ENCODE data around the gene SIVA1. TPM values are rescaled to one million over a fixed set of nuclear protein-coding genes. Genes with fewer than 3 reads are reported as not detected.
A peak's percentile ranks its signal among the peaks of the same experiment; 100 is the strongest.

SIVA1 gene
- total RNA-seq, 1 donor from 2014 or later, result 30.5 TPM

DNA sequence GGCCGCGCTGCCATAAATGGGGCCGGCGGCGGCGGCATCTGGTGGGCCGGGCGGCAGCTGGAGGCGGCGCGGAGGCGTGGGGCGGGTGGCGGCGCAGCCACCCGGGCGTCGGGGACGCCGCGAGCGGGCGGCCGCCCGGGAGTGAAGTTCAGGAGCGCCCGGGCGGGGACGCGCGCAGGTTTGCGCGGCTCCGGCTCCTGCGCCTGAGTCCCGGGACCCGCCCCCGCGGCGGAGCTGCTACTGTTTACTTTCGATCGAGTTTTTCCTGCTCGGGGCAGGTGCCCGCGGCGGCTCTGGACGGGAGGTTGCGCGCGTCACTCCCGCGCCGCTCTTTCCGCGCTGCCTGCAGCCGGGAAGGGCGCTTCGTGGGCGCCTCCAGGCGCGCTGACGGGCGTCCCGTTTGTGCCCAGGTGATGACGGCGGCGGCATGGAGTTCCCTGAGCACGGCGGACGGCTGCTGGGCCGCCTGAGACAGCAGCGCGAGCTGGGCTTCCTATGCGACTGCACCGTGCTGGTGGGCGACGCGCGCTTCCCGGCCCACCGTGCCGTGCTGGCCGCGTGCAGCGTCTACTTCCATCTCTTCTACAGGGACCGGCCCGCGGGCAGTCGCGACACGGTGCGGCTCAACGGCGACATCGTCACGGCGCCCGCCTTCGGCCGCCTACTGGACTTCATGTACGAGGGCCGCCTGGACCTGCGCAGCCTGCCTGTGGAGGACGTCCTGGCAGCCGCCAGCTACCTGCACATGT is 48.0 kb downstream of the SIVA1 start, which contains the start of gene ZBTB42:
Gene ZBTB42, plus strand, starts transcription at position 331 of the 749 bp plus-strand sequence. Its CDS starts 97 bp downstream, at position 428.
- no peaks in the 10 kb centered on the region for H3K36me3 Mint-ChIP-seq (ENCODE audit: unreplicated experiment)
- peaks cover 30% of the 10 kb centered on the region for H3K4me1 Mint-ChIP-seq (ENCODE audit: low read depth, unreplicated experiment)
- H3K9me3 Mint-ChIP-seq (ENCODE audit: unreplicated experiment), result peaks cover 9% of the 10 kb centered on the region
- H3K4me3 Mint-ChIP-seq (ENCODE audit: unreplicated experiment), result peak within 1 kb of the TSS; percentile 87
- H3K27me3 Mint-ChIP-seq (ENCODE audit: unreplicated experiment), result peaks cover 18% of the 10 kb centered on the region
- peak; percentile 56 for DNase-seq
- TF ChIP-seq, protein P1, sequence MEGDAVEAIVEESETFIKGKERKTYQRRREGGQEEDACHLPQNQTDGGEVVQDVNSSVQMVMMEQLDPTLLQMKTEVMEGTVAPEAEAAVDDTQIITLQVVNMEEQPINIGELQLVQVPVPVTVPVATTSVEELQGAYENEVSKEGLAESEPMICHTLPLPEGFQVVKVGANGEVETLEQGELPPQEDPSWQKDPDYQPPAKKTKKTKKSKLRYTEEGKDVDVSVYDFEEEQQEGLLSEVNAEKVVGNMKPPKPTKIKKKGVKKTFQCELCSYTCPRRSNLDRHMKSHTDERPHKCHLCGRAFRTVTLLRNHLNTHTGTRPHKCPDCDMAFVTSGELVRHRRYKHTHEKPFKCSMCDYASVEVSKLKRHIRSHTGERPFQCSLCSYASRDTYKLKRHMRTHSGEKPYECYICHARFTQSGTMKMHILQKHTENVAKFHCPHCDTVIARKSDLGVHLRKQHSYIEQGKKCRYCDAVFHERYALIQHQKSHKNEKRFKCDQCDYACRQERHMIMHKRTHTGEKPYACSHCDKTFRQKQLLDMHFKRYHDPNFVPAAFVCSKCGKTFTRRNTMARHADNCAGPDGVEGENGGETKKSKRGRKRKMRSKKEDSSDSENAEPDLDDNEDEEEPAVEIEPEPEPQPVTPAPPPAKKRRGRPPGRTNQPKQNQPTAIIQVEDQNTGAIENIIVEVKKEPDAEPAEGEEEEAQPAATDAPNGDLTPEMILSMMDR (IDR thresholded peaks at IDR 0.05; ENCODE audit: partially characterized antibody, unreplicated experiment), result no peak
- H3K27ac Mint-ChIP-seq (ENCODE audit: unreplicated experiment), result peak within 1 kb of the TSS; percentile 59

DNA sequence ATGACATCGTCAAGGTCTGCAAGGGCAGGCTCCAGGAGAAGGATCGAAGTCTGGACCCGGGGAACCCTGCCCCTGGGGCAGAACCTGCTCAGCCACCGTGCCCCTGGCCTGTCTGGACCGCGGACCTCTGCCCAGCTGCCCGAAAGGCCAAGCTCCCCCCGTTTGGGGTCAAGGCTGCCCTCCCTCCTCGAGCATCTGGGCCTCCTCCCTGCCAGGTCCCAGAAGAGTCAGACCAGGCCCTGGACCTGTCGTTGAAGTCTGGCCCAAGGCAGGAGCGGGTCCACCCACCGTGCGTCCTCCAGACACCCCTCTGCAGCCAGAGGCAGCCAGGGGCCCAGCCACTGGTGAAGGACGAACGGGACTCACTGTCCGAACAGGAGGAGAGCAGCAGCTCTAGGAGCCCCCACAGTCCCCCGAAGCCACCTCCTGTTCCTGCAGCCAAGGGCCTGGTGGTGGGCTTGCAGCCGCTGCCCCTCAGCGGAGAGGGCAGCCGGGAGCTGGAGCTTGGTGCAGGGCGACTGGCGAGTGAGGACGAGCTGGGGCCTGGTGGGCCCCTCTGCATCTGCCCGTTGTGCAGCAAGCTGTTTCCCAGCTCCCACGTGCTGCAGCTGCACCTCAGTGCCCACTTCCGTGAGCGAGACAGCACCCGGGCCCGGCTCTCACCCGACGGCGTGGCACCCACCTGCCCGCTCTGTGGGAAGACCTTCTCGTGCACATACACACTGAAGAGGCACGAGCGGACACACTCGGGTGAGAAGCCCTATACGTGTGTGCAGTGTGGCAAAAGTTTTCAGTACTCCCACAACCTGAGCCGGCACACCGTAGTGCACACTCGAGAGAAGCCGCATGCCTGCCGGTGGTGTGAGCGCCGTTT is 48.8 kb downstream of the SIVA1 start:
- H3K4me3 Mint-ChIP-seq (ENCODE audit: unreplicated experiment), result peak overlapping the region; percentile 87
- H3K4me1 Mint-ChIP-seq (ENCODE audit: low read depth, unreplicated experiment), result peaks cover 27% of the 10 kb centered on the region
- H3K27me3 Mint-ChIP-seq (ENCODE audit: unreplicated experiment), result peaks cover 16% of the 10 kb centered on the region
- no peaks in the 10 kb centered on the region for H3K36me3 Mint-ChIP-seq (ENCODE audit: unreplicated experiment)
- no peak overlapping the region for H3K27ac Mint-ChIP-seq (ENCODE audit: unreplicated experiment)
- peaks cover 9% of the 10 kb centered on the region for H3K9me3 Mint-ChIP-seq (ENCODE audit: unreplicated experiment)
- TF ChIP-seq, protein P1 (IDR thresholded peaks at IDR 0.05; ENCODE audit: partially characterized antibody, unreplicated experiment), result peak; percentile 11
- DNase-seq, result peak; percentile 17

DNA sequence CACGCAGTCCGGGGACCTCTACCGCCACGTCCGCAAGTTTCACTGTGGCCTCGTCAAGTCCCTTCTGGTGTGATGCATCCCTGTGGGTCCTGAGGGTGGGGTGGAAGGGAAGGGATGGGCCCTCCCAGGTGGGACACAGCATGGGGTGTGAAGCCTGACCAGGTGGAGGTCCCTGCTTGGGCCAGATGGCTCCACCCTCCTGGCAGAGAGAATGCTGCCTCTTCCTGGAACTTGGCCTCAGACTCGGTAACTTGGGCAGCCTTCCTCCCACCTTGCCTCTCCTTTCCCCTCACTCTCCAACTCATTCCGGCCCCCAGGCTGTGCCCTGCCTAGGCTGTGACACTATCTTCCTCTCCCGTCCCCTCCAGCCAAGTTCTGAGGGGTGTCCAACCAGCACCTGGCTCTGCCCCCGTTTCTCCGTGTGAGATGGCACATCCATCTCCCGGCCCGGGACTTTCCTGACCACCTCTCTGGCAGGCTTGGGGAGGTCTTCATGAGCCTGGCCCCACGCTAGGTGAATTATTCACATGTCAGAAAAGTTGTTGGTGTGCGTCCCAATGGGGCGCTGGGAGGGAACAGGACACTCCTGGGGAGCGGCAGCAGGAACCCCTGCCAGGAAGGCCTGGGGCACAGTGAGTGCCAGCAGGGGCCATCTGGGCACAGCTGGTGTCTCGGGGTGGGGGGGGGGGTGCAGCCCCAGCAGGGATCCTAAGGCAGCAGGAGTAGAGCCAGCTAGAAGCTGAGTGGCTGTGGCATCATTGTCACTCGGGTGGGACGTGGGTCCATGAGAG is 49.6 kb downstream of the SIVA1 start:
- TF ChIP-seq, protein P1 (IDR thresholded peaks at IDR 0.05; ENCODE audit: partially characterized antibody, unreplicated experiment), result no peak
- H3K4me3 Mint-ChIP-seq (ENCODE audit: unreplicated experiment), result no peak overlapping the region
- peaks cover 14% of the 10 kb centered on the region for H3K27me3 Mint-ChIP-seq (ENCODE audit: unreplicated experiment)
- H3K9me3 Mint-ChIP-seq (ENCODE audit: unreplicated experiment), result peaks cover 9% of the 10 kb centered on the region
- DNase-seq, result peak; percentile 24
- H3K4me1 Mint-ChIP-seq (ENCODE audit: low read depth, unreplicated experiment), result peaks cover 25% of the 10 kb centered on the region
- H3K27ac Mint-ChIP-seq (ENCODE audit: unreplicated experiment), result no peak overlapping the region
- H3K36me3 Mint-ChIP-seq (ENCODE audit: unreplicated experiment), result no peaks in the 10 kb centered on the region

DNA sequence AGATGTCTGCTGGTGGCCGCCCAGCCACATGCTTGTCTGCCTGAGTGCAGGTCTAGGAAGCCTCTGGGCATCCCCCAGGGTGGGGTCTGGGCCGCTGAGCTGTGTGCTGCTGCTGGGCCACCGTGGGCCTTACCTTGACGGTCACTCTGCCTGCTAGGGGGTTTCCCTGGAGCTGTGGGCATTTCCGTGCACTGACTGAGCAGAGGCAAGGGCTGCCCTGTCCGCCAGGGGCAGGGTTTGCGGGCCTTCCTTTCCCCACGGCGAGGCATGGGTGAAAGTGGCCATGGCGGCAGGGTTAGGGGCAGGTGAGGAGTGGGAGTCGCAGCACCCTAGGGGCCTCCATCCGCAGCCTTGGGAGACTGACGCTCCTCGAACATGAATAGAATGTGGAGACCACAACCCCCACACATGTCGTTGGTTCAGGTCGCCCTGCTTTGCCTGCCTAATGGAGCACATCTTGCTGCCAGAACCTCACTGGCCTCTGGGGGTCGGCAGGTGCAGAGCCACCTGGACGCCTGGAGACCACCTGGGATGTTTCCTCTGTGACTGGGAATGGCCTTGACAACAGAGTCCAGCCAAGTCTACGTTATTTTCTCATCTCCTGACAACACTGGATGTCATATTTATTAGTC is 50.4 kb downstream of the SIVA1 start:
- TF ChIP-seq, protein P1 (IDR thresholded peaks at IDR 0.05; ENCODE audit: partially characterized antibody, unreplicated experiment), result no peak
- DNase-seq, result peak; percentile 36
- Mint-ChIP-seq H3K9me3 (ENCODE audit: unreplicated experiment) (peaks cover 9% of the 10 kb centered on the region), H3K36me3 (ENCODE audit: unreplicated experiment) (no peaks in the 10 kb centered on the region), H3K27me3 (ENCODE audit: unreplicated experiment) (peaks cover 14% of the 10 kb centered on the region), H3K4me1 (ENCODE audit: low read depth, unreplicated experiment) (peaks cover 24% of the 10 kb centered on the region), H3K27ac (ENCODE audit: unreplicated experiment) (peak overlapping the region; percentile 38), H3K4me3 (ENCODE audit: unreplicated experiment) (peak overlapping the region; percentile 20)
